ENCODE data around the gene KRTAP19-4.

GRCh38 chr21:30497065-30497464, at the start of gene KRTAP19-4:
- TF ChIP-seq CTCF (IDR thresholded peaks at IDR 0.05), result no peak
- no peak for TF ChIP-seq POLR2A (IDR thresholded peaks at IDR 0.05; ENCODE audit: low read depth)
- no peak for TF ChIP-seq POLR2AphosphoS5 (IDR thresholded peaks at IDR 0.05)

Measured in esophagus muscularis mucosa (tissue), 3 donors.